ENCODE results near the gene COPRS.

Gene COPRS, protein sequence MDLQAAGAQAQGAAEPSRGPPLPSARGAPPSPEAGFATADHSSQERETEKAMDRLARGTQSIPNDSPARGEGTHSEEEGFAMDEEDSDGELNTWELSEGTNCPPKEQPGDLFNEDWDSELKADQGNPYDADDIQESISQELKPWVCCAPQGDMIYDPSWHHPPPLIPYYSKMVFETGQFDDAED

DNA sequence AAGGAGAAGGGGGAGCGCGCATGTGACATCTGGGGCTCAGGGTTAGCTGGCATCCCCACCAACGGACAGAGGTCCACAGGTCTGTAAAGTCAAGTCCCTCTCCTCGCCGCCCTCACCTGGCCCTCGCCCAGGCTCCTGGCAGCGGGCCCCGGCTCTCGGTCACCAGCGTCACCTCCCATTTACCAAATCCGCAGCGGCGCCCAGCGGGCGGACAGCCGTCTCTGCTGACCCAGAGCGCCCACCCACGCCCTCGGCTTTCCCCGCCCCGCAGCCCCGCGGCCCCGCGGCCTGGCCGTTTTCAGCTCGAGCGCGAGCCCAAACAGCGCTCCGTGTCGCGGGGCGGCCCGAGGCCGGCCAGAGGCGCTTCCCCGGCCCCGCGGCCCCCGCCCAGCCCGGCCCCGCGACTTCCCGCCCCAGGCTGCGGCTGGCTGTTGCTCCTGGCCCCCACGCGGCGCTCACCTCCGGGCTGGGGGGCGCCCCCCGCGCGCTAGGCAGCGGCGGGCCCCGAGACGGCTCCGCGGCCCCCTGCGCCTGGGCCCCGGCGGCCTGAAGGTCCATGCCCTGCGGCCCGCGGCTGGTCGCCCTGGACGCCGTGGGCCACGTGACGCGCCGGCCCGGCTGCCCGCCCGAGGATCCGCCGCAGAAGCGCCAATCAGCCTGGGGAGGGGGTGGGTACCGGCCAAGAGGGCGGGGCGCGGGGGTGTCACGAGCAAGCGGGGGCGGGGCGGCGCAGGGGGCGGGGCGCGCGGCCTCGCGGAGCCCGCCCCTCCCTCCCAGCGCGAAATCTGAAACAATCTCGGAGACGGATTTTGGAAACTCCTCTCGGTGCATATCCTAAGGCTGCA lies at the start of gene COPRS:
Gene COPRS (minus strand): TSS at position 603 of the 845 bp plus-strand sequence. CDS start 45 bp downstream, at position 558.
- DNase-seq (ENCODE audit: low read depth in 2 of 2): peak; percentile 57 to 75

DNA sequence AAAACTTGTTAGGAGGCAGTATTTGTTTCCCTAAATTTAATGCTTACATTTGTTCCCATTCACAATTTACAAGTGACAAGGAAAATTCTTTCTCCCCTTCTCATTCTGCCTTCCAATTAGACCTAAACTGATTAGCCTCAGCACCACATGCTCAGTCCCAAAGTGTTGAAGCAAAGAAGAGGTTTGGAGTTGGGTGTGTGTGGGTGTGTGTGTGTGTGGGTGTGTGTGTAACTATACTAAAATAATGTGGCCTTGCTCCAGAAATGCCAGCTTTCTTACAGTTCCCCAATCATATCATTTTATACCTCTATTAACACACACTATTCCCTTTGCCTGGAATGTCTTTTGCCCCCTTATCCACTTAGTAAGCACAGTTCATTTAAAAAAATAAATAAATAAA lies 49.3 kb upstream of the COPRS start:
- no peak for DNase-seq (ENCODE audit: low read depth in 2 of 2)

DNA sequence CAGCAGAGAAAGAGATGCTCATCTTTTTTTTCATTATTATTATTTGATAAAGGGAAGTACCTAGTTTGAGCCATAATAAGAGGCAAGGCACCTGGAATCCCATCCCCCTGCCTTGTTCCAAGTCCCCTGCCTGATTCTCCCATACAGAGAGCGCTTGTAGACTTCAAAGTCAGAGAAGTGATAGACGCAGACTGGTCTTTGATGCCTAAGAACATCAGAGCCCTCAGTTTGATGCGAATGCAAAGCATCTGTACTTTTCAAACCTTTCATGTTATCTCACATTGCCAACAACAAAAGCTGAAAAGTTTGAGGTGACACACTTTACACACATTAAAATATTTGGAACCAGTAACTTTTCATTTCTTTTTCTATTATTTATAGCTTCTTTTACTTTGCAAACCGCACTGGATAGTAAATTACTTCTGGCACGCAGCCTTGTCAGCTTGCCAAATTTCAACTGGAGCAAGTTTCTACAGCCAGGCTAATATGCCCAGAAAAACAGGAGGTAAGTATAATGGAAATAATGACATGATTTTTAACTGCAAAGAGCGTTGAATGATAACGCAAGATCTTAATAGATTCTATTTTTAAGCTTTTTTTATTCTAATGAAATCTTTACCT lies 48.4 kb upstream of the COPRS start:
- DNase-seq (ENCODE audit: low read depth in 2 of 2): no peak

DNA sequence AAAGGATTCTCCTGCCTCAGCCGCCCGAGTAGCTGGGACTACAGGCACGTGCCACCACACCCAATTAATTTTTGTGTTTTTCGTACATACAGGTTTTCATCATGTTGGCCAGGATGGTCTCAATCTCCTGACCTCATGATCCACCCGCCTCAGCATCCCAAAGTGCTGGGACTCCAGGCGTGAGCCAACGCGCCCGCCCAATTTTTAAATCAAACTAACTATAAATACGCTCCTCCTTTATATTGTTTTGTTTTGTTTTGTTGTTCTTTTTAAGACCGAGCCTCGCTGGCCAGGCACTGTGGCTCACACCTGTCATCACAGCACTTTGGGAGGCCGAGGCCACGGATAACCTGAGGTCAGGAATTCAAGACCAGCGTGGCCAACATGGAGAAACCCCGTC lies 44.4 kb upstream of the COPRS start:
- no peak for DNase-seq (ENCODE audit: low read depth in 2 of 2)

DNA sequence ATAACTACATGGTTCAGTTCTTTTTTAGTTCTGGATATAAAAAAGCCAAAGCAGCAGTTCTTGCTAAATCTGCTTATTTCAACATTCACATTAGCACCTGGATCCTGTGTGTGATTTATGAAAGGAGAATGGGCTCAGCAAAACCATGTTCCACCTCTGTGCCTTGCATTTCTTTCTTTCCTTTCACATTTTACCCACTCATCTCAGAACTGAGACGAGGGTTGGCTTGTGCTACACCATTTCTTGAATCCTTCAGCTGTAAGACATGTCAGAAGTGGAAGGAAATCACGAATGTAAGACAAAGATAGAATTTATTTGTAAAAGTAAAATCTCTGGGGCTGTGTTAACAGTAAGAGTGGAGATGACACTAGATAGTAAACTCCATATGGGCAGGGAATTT lies 43.6 kb upstream of the COPRS start:
- DNase-seq (ENCODE audit: low read depth in 2 of 2): no peak

DNA sequence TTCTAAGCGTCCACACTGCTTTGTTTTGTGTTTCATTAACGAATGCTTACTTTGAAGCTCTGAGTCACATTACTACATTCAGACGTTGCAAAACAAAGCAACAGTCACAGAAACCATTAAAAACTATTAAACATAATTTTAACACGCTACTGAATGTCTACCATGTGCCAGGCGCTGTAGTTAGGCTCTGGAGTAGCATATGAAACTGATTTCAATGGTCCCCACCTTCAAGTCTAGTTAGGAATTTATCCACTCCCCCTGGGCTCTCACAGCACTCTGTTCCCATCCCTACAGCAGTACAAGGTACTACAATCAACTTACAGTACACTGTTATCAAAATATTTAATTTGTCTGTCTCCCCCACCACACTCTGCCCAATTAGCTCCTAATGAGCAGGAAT lies 41.8 kb upstream of the COPRS start:
- no peak for DNase-seq (ENCODE audit: low read depth in 2 of 2)

DNA sequence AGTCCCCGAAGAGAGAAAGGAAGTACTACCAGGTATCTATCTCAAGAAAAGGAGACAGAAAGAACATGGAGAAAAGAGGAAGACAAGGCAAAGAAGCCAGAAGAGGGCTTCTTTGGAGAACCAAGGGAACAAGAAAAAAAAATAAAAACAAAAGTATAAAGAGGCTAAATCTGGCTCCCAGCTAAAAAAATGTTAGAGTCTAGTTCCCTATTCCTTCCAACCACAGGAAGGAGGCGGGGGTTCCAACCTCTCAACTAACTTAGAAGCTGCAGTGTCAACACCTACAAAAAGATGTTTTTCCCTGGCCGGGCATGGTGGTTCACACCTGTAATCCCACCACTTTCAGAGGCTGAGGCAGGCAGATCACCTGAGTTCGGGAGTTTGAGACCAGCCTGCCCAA lies 29.1 kb upstream of the COPRS start:
- DNase-seq (ENCODE audit: low read depth in 2 of 2): no peak

DNA sequence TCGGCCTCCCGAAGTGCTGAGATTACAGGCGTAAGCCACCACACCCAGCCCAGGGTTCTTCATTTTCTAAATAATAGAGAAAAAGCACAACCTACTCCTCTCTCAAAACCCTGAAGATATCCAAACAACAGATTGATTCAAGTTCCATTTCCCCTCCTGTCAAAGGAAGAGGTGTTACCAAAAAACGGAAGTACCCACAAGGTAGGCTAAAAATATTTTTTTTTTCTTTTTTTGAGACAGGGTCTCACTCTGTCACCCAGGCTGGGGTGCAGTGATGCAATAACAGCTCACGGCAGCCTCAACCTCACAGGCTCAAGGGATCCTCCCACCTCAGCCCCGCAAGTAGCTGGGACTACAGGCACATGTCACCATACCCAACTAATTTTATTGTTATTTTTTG lies 23.5 kb upstream of the COPRS start:
- DNase-seq (ENCODE audit: low read depth in 2 of 2): no peak

DNA sequence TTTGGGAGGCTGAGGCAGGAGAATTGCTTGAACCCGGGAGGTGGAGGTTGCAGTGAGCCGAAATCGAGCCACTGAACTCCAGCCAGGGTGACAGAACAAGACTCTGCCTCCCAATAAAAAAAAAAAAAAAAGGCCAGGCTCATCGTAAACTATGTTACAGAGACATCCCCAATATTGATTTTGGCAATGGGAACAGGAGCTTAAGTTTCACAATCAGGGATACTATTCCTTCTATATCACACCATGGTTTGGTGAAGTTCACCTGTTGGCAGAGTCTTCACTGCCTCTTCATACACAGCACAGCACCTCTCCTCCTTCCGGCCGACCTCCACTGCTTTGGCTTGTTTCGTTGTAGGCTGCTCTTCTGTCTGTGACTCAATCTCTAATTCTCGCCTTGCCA lies 21.3 kb upstream of the COPRS start:
- no peak for DNase-seq (ENCODE audit: low read depth in 2 of 2)

DNA sequence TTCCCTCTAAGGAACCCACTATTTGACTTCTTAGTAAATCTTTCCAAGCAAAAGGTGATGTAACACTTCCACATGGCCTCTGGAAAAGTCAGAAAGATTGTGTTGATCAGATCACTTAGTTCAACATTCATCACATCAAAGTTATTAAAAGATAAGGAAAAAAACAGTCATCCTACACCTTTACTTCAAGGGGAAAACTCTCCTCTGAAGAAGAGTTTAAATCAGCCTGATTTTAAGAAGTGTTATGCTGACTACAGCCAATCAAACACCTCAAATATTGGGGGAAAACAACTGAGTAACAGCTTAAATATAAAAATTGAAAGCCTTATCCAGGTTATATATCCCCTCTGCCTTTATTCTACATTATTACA lies 19.6 kb upstream of the COPRS start:
- no peak for DNase-seq (ENCODE audit: low read depth in 2 of 2)

DNA sequence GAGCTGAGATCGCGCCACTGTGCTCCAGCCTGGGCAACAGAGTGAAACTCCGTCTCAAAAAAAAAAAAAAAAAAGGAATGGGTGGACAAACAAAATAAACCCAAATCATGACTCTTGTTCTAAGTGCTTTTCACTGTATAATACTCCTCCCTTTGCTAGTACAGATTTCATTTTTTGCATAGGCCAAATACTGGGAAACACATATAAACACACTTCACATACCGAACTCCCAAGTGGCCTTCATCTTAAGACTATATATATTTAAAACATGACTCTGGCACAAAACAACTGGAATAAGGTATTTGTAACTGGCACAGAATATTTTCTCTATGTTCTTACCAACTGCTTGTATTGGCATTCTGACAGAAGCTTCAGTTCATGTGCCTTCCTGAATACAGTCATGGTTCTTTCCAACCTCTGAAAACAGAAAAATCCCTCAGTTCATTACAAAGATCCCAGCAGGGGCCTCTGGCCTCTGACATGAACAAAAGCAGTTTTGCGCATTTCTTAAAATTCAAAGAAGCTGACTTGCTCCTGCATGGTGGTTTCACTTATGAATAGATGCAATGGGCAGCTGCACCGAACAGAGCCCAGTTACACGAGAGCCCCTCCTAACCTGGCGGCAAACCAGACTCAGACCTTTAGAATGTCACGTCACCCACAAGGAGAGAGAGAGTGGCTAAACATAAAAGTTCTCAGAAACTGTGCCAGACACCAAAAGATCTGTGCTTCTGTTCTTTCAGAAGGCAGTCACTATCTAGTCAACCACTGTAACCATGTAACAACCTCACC lies 19.1 kb upstream of the COPRS start:
- peak in 1 of 2 experiments; percentile 16 for DNase-seq (ENCODE audit: low read depth in 2 of 2)

DNA sequence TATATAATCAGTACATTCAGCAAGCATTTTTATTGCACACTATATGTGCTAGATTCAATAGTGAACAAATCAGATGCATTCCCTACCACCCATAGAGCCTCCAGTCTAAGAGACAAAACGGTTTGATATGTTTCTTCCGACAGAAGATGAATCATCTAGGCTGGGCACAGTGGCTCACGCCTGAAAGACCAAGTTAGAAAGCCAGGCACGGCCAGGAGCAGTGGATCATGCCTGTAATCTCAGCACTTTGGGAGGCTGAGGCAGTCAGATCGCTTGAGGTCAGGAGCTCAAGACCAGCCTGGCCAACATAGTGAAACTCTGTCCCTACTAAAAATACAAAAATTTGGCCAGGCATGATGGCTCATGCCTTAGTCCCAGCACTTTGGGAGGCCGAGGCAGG lies 18.3 kb upstream of the COPRS start:
- DNase-seq (ENCODE audit: low read depth in 2 of 2): no peak

DNA sequence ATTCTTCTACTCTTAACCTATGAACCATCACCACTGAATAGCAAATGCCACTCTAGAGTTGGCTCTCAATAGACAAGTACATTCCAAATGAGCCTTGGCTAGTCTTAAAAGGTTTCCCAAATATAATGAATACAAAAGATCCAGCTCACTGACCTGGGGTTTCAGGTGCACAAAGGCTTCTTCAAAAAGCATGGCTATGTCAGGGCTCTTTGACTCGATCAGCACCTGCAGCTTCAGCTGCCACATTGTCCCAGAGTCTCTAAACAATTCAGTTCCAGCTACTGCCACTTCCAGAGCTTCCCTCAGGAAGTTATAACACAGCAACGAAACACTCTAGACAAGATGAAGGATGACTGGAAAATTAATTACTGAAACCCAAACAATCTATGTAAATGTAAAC lies 16.0 kb upstream of the COPRS start:
- DNase-seq (ENCODE audit: low read depth in 2 of 2): no peak

DNA sequence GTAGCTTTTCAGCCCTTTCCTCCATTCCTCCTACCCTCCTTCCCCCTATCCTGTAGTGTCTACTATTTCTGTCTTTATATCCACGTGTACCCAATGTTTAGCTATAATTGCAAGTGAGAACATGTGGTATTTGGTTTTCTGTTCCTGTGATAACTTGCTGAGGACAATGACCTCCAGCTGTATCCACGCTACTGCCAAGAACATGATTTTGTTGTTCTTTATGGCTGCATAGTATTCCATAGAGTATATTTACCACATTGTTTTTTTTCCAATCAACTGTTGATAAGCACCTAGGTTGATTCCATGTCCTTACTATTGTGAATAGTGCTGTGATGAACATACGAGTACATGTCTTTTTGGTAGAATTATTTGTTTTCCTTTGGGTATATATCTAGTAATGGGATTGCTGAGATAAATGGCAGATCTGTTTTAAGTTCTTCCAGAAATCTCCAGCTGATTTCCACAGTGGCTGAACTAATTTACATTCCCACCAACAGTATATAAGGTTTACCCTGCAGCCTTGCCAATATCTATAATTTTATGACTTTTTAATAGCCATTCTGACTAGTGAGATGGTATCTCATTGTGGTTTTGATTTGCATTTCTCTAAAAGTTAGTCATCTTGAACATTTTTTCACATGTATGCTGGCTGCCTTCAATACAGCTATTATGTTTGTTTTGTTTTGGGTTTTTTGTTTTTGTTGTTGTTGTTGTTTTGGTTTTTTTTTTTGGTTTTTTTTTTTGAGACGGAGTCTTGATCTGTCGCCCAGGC lies 10.9 kb upstream of the COPRS start:
- DNase-seq (ENCODE audit: low read depth in 2 of 2): no peak

DNA sequence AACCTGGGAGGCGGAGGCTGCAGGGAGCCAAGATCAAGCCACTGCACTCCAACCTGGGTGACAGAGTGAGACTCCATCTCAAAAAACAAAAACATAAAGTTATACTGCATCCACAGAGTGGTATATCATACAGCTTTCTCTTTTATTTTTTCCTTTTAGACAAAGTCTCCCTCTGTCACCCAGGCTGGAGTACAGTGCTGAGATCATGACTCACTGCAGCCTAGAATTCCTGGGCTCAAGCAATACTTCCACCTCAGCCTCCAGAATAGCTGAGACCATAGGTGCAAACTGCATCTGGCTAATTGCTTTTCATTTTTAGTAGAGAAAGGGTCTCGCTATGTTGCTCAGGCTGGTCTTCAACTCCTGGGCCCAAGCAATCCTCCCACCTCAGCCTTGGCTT lies 10.0 kb upstream of the COPRS start:
- no peak for DNase-seq (ENCODE audit: low read depth in 2 of 2)

DNA sequence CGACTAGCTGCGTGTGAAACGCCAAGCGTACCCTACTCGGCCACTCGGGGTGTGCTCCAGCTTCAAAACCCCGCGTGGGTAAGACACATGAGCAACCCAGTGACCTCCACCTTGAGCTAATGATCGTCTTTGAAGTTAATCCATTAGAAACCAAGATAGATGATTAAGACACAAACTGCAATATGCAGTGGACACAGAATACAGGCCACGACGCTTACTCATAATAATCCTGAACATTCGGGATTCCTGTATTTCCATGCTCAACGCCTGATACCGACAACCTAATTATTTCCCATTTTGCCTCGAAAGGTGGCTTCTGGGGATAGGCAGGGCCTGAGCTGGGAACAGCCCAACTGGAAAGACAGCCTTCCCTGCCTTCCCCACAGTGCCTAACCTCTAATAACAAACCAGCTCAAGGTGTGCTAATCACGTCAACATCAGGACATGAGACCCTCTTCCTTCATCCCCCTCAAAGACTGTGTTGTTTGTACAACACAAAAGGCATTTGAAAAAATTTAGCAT lies 504 bp upstream of the COPRS start:
- DNase-seq (ENCODE audit: low read depth in 2 of 2): no peak

DNA sequence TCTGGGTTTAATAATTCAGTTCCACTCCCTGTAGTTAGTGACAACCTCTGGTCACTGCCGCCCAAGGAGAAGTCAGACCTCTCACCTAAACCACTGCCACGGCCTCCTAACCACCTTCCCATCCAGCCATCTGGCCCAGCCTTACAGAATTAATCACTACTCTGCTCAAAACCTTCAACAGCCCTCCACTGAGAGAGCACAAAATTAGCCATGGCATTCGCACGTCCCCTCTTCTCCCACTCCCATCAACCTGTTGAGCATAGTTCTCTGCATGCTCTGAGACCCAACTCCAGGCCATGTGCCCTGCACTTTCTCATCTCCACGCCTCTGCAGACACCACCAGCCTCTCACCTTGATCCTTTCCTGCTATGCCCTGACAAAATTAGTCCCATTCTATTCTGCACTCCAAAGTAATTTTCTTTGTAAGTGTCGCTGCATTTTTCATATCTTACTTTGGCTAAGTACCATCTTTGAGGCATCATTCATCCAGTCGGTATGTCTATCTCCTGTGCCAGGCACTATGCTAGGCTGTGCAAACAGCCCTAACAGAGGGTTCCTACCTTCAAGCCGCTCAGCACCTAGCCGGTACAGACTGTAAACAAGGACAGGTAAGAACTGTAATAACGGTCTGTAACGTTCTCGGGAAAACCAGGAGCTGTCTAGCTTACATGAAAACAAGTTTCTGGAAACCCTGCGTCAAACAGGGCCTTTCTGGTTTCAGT lies 963 bp downstream of the COPRS start:
- DNase-seq (ENCODE audit: low read depth in 2 of 2): no peak

DNA sequence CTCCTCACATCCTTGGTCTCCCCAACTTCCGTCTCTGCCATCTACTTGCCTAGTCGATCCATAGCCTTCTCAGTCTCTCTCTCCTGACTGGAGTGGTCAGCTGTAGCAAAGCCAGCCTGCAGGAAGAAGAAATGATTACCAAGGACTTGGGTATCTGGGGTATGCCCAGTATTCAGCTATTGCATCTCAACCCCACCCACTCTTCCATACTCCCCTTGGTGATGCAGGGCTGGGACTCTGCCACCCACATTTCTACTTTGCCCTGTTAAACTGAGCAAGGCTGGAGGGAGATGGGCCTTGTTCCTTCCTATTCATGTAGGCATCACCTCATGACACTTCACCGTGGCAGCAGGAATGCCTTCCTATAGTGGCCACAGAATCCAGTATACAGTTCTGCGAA lies 2.3 kb downstream of the COPRS start:
- no peak for DNase-seq (ENCODE audit: low read depth in 2 of 2)

DNA sequence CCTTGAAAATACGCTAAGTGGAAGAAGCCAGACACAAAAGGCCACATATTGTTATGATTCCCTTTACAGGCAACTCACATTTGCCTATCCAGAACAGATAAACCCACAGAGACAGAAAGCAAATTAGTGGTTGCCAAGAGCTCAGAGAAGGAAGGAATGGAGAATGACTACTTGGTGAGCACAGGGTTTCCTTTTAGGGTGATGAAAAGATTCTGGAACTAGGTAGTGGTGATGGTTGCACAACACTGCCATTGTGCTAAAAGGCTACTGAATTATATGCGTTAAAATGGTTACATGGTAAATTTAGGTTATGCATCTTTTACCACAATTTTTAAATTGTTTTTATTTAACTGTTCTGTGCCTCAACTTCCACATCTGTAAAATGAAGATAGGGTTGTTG lies 4.4 kb downstream of the COPRS start:
- DNase-seq (ENCODE audit: low read depth in 2 of 2): no peak

DNA sequence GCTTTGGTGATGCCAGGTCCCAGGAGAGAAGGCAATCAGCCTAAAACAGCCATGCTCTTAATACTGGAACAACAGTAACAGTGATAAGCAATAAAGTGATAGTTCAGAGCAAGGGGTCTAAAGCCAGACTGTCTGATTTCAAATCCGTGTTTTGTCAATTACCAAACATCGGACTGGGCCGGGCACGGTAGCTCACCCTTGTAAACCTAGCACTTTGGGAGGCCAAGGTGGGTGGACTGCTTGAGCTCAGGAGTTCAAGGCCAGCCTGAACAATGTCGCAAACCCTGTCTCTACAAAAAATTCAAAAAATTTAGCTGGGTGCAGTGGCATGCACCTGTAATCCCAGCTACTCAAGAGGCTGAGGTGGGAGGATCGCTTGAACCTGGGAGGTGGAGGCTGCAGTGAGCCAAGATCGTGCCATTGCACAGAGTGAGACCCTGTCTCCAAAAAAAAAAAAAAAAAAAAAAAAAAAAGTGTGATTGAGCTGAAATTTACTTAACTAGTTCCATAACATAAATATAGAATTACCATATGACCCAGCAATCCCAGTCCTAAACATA lies 5.1 kb downstream of the COPRS start:
- no peak for DNase-seq (ENCODE audit: low read depth in 2 of 2)

Data from stimulated activated CD4-positive, alpha-beta T cell treated with anti-CD3 and anti-CD28 coated beads, Interleukin-12 subunit alpha, Interleukin-12 subunit beta, amount 100 ng/mL, for 24 hours (primary cell).